NB4 (cell line): ENCODE data around the gene ZNF23.

Experiments
- CTCF ChIP-seq: IDR thresholded peaks from one replicate; pipeline ENCODE4 v1.5.1; 2012; ENCODE audit warnings: low read depth, low read length
- MAX ChIP-seq: IDR thresholded peaks from 2 replicates; pipeline ENCODE4 v1.6.1; 2011; ENCODE audit warnings: low read depth, low read length

GRCh38 chr16:71414038-71414437 is 48.0 kb downstream of the ZNF23 start:
- no peak for TF ChIP-seq CTCF
- TF ChIP-seq MAX: no peak
